ENCODE measurements around the gene IL23R. TPM values are rescaled to one million over a fixed set of nuclear protein-coding genes. Genes with fewer than 3 reads are reported as not detected.

IL23R gene
- total RNA-seq, 2 donors from 2014 or later = not detected

- H3K4me1 ChIP-seq (ENCODE audit: control insufficient read depth, insufficient read depth, low read length) = no peaks in the 10 kb centered on the region
- no peaks in the 10 kb centered on the region for H3K9me3 ChIP-seq (ENCODE audit: control insufficient read depth, low read length)
- no peaks in the 10 kb centered on the region for H3K4me1 Mint-ChIP-seq
- H3K27me3 Mint-ChIP-seq (ENCODE audit: insufficient read depth) = no peaks in the 10 kb centered on the region
- no peaks in the 10 kb centered on the region for H3K36me3 ChIP-seq (ENCODE audit: control insufficient read depth, insufficient read depth, low read length)
- peaks cover 11% of the 10 kb centered on the region for H3K9me3 Mint-ChIP-seq
- no peak overlapping the region for H3K4me3 Mint-ChIP-seq
- no peak for DNase-seq
- no peak overlapping the region for H3K27ac Mint-ChIP-seq
- 90 to 91% methylated on average over 2 of the region's 3 CpGs for WGBS, 2 experiments (ENCODE audit: insufficient coverage in 1 of 2, insufficient read length in 1 of 2)
- H3K4me3 ChIP-seq (ENCODE audit: low read length) = no peak overlapping the region
- no peaks in the 10 kb centered on the region for H3K27me3 ChIP-seq (ENCODE audit: control insufficient read depth, insufficient read depth, low read length, poor library complexity, severe bottlenecking)
- TF ChIP-seq CTCF (conservative IDR thresholded peaks at IDR 0.05) = no peak
- H3K9ac ChIP-seq (ENCODE audit: extremely low read depth, low read length, poor library complexity, severe bottlenecking) = no peak overlapping the region
- H3K36me3 Mint-ChIP-seq (ENCODE audit: low read depth) = no peaks in the 10 kb centered on the region
- no peak overlapping the region for H3K27ac ChIP-seq (ENCODE audit: low read depth, low read length)
Observed at GRCh38 chr1:67269061-67269460, 102.8 kb downstream of the IL23R start.

DNA sequence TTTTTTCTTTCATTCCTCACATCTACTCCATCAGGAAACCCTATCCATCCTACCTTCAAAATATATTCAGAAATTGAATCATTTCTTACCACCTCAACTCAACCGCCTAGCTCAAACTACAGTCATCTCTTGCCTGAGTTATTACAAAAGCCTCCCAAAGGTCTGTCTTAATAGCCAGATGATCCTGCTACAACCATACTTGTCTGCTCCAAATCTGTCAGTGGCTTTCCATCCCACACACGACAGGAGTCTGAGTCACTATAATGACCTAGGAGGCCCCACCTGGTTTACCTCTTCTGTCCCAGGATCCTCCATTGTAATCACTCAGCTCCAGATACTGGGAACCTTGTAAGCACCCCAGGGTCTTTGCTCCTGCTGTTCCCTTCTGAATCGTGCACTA, 104.3 kb downstream of the IL23R start:
- no peak for DNase-seq
- H3K27ac Mint-ChIP-seq = no peak overlapping the region
- Histone ChIP-seq H3K27me3 (ENCODE audit: control insufficient read depth, insufficient read depth, low read length, poor library complexity, severe bottlenecking) (no peaks in the 10 kb centered on the region), H3K4me3 (ENCODE audit: low read length) (no peak overlapping the region), H3K27ac (ENCODE audit: low read depth, low read length) (no peak overlapping the region), H3K4me1 (ENCODE audit: control insufficient read depth, insufficient read depth, low read length) (no peaks in the 10 kb centered on the region), H3K9ac (ENCODE audit: extremely low read depth, low read length, poor library complexity, severe bottlenecking) (no peak overlapping the region), H3K36me3 (ENCODE audit: control insufficient read depth, insufficient read depth, low read length) (no peaks in the 10 kb centered on the region), H3K9me3 (ENCODE audit: control insufficient read depth, low read length) (no peaks in the 10 kb centered on the region)
- H3K27me3 Mint-ChIP-seq (ENCODE audit: insufficient read depth) = no peaks in the 10 kb centered on the region
- H3K9me3 Mint-ChIP-seq = peaks cover 11% of the 10 kb centered on the region
- H3K4me3 Mint-ChIP-seq = no peak overlapping the region
- TF ChIP-seq CTCF (conservative IDR thresholded peaks at IDR 0.05) = no peak
- 90 to 100% methylated on average over 1 to 3 of the region's 3 CpGs for WGBS, 2 experiments (ENCODE audit: insufficient coverage in 1 of 2, insufficient read length in 1 of 2)
- H3K36me3 Mint-ChIP-seq (ENCODE audit: low read depth) = no peaks in the 10 kb centered on the region
- no peaks in the 10 kb centered on the region for H3K4me1 Mint-ChIP-seq

DNA sequence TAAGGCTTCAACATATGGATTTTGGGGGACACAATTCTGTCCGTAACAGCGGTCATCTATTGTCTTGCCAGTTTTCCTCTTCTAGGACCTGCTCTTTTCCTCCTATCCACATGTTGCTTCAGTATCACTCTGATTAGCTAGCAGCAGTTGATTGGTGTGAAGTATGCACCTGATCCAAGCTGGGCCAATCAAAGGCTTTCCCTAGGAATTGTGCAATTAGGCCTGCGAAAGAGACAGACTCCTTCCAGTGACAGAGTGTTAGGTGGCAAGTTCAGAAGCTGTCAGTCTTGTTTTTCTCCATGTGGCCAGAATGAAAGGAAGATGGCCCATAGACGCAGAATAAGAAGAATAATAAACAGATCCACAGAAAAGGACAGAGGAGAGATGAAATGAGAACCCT, 107.3 kb downstream of the IL23R start:
- 96 to 97% methylated on average over 3 to 4 of the region's 4 CpGs for WGBS, 2 experiments (ENCODE audit: insufficient coverage in 1 of 2, insufficient read length in 1 of 2)
- TF ChIP-seq CTCF (conservative IDR thresholded peaks at IDR 0.05) = no peak
- H3K27me3 Mint-ChIP-seq (ENCODE audit: insufficient read depth) = no peaks in the 10 kb centered on the region
- no peak overlapping the region for H3K27ac Mint-ChIP-seq
- Histone ChIP-seq H3K4me3 (ENCODE audit: low read length) (no peak overlapping the region), H3K4me1 (ENCODE audit: control insufficient read depth, insufficient read depth, low read length) (no peaks in the 10 kb centered on the region), H3K27ac (ENCODE audit: low read depth, low read length) (no peak overlapping the region), H3K9ac (ENCODE audit: extremely low read depth, low read length, poor library complexity, severe bottlenecking) (no peak overlapping the region), H3K9me3 (ENCODE audit: control insufficient read depth, low read length) (no peaks in the 10 kb centered on the region), H3K36me3 (ENCODE audit: control insufficient read depth, insufficient read depth, low read length) (no peaks in the 10 kb centered on the region), H3K27me3 (ENCODE audit: control insufficient read depth, insufficient read depth, low read length, poor library complexity, severe bottlenecking) (no peaks in the 10 kb centered on the region)
- no peak overlapping the region for H3K4me3 Mint-ChIP-seq
- DNase-seq = no peak
- no peaks in the 10 kb centered on the region for H3K36me3 Mint-ChIP-seq (ENCODE audit: low read depth)
- H3K4me1 Mint-ChIP-seq = no peaks in the 10 kb centered on the region
- H3K9me3 Mint-ChIP-seq = peaks cover 11% of the 10 kb centered on the region
